Smooth muscle cell (in vitro differentiated cells): ENCODE measurements around the gene UIMC1. TPM values are rescaled to one million over a fixed set of nuclear protein-coding genes. Genes with fewer than 3 reads are reported as not detected.

ENCODE experiments used
- DNase-seq: peaks from one replicate; lab custom pipeline; 2025; ENCODE audit not compliant: unreplicated experiment; lab: John Stamatoyannopoulos, UW
- H2AFZ ChIP-seq: fragments of 200-600 bp; sonication (generic); 2 replicates; pipeline ENCODE4 v1.6.0; 2016; ENCODE audit warnings: antibody characterized with exemption, low read depth, mild to moderate bottlenecking
- H3F3A ChIP-seq: fragments of 200-600 bp; sonication (generic); 2 replicates; pipeline ENCODE4 v1.6.0; 2017; ENCODE audit warnings: antibody characterized with exemption, low read depth
- H3K27ac ChIP-seq: fragments of 200-600 bp; sonication (generic); 2 replicates; pipeline ENCODE4 v1.5.1; 2016; ENCODE audit warnings: low read depth, mild to moderate bottlenecking
- H3K27me3 ChIP-seq: fragments of 200-600 bp; sonication (generic); 2 replicates; pipeline ENCODE4 v1.6.1; 2016; ENCODE audit warnings: low read depth, mild to moderate bottlenecking
- H3K36me3 ChIP-seq: fragments of 200-600 bp; sonication (generic); 2 replicates; pipeline ENCODE4 v1.5.1; 2016; ENCODE audit warnings: low read depth
- H3K4me1 ChIP-seq: fragments of 200-600 bp; sonication (generic); 2 replicates; pipeline ENCODE4 v1.5.1; 2016; ENCODE audit warnings: low read depth
- H3K4me2 ChIP-seq: fragments of 200-600 bp; sonication (generic); 2 replicates; pipeline ENCODE4 v1.6.0; 2016; ENCODE audit warnings: mild to moderate bottlenecking
- H3K4me3 ChIP-seq: fragments of 200-600 bp; sonication (generic); 2 replicates; pipeline ENCODE4 v1.5.1; 2016; ENCODE audit warnings: mild to moderate bottlenecking
- H3K79me2 ChIP-seq: fragments of 200-600 bp; sonication (generic); 2 replicates; pipeline ENCODE4 v1.6.0; 2016; ENCODE audit warnings: low read depth, mild to moderate bottlenecking
- H3K9ac ChIP-seq: fragments of 200-600 bp; sonication (generic); 2 replicates; pipeline ENCODE4 v1.6.0; 2016; ENCODE audit warnings: low read depth
- H3K9me3 ChIP-seq: fragments of 200-600 bp; sonication (generic); replicated peaks from 2 replicates; pipeline ENCODE4 v1.5.1; 2016; ENCODE audit warnings: low read depth
- H4K20me1 ChIP-seq: fragments of 200-600 bp; sonication (generic); 2 replicates; pipeline ENCODE4 v1.6.0; 2016; ENCODE audit warnings: low read depth
- WGBS: methylation state at CpG from one replicate; pipeline ENCODE4 v1.1.7; 2016; ENCODE audit warnings: low lambda C conversion rate; 5-methylcytosine and 5-hydroxymethylcytosine counted together
- polyA plus RNA-seq: library from polyadenylated mRNA; unstranded; fragments of >200 nt; fragmentation: Nextera tagmentation; extraction: Ambion mirVana; gene quantifications from 2 replicates; pipeline ENCODE4 v1.2.1, GENCODE V29; 2016
- total RNA-seq: library from RNA; depleted of rRNA; stranded (reverse); fragments of >200 nt; gene quantifications from 2 replicates; pipeline ENCODE4 v1.2.3, GENCODE V29; 2014
- TF ChIP-seq, protein P1 (sequence below): fragments of 200-600 bp; sonication (generic); IDR thresholded peaks from 2 replicates; pipeline ENCODE4 v1.5.1; 2017; ENCODE audit warnings: borderline replicate concordance, mild to moderate bottlenecking, antibody characterized with exemption; ENCODE audit not compliant: insufficient read depth, poor library complexity, severe bottlenecking

UIMC1 gene
- total and polyA plus RNA-seq, 2 experiments from 2014 or later = 12.1 to 19.9 TPM

DNA sequence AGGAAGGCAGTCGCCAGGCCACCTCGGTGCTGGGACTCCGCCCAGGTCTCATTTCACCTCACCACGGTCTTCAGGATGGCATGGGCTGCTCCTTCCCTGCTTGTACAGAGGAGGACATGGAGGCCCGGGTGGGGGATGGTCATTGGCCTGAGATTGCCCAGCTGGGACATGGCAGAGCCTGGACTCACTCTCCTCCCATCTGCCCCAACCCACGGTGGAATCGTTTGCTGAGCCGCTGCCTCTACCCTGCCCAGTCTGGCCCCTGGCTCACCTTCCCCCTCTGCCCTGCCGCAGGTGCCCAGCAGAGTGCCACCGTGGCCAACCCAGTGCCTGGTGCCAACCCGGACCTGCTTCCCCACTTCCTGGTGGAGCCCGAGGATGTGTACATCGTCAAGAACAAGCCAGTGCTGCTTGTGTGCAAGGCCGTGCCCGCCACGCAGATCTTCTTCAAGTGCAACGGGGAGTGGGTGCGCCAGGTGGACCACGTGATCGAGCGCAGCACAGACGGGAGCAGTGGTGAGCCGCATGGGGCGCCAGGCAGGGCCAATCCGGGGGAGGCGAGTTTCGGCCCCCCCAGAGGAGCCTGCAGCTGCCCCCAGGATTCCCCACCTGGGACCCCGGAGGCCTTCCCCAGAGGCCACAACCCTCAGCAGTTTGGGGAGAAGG lies 144.1 kb downstream of the UIMC1 start:
- H3K4me3 ChIP-seq = no peak overlapping the region
- no peak overlapping the region for H3K4me2 ChIP-seq
- H3K9ac ChIP-seq = no peak overlapping the region
- no peaks in the 10 kb centered on the region for H3K79me2 ChIP-seq
- H4K20me1 ChIP-seq = no peaks in the 10 kb centered on the region
- H3K4me1 ChIP-seq = peaks cover 23% of the 10 kb centered on the region
- no peak overlapping the region for H3K27ac ChIP-seq
- DNase-seq = no peak
- 89% methylated on average over 24 of the region's 28 CpGs for whole genome bisulfite sequencing
- TF ChIP-seq, protein P1, sequence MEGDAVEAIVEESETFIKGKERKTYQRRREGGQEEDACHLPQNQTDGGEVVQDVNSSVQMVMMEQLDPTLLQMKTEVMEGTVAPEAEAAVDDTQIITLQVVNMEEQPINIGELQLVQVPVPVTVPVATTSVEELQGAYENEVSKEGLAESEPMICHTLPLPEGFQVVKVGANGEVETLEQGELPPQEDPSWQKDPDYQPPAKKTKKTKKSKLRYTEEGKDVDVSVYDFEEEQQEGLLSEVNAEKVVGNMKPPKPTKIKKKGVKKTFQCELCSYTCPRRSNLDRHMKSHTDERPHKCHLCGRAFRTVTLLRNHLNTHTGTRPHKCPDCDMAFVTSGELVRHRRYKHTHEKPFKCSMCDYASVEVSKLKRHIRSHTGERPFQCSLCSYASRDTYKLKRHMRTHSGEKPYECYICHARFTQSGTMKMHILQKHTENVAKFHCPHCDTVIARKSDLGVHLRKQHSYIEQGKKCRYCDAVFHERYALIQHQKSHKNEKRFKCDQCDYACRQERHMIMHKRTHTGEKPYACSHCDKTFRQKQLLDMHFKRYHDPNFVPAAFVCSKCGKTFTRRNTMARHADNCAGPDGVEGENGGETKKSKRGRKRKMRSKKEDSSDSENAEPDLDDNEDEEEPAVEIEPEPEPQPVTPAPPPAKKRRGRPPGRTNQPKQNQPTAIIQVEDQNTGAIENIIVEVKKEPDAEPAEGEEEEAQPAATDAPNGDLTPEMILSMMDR = no peak
- H3F3A ChIP-seq = no peaks in the 10 kb centered on the region
- peaks cover 47% of the 10 kb centered on the region for H3K27me3 ChIP-seq
- H3K9me3 ChIP-seq = no peaks in the 10 kb centered on the region
- H2AFZ ChIP-seq = no peak overlapping the region
- H3K36me3 ChIP-seq = no peaks in the 10 kb centered on the region

DNA sequence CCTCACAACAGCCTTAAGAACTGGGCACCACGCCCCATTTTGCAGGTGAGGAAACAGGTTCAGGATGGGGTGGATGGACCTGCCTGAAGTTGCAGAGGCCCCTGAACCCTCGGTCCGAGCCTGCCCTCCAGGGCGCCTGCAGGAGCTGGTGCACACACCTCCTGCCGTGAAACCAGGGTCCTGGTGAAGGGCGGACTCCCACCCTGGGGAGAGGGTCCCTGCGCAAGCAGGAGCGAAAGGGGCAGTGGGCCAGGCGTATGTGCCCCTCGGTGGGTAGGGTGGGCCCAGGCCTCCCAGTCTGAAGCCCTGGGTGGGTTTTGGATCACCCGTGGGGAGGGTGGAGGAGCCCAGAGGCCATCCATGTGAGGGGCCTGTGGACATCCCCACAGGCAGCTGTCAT lies 145.3 kb downstream of the UIMC1 start:
- H3K9me3 ChIP-seq = no peaks in the 10 kb centered on the region
- peaks cover 16% of the 10 kb centered on the region for H3K4me1 ChIP-seq
- no peak overlapping the region for H3K27ac ChIP-seq
- H3K9ac ChIP-seq = no peak overlapping the region
- H4K20me1 ChIP-seq = no peaks in the 10 kb centered on the region
- TF ChIP-seq, protein P1 = no peak
- no peak overlapping the region for H3K4me3 ChIP-seq
- no peak overlapping the region for H3K4me2 ChIP-seq
- H3F3A ChIP-seq = no peaks in the 10 kb centered on the region
- H3K79me2 ChIP-seq = no peaks in the 10 kb centered on the region
- H3K36me3 ChIP-seq = no peaks in the 10 kb centered on the region
- H3K27me3 ChIP-seq = peaks cover 38% of the 10 kb centered on the region
- WGBS = 84% methylated on average over 11 of the region's 11 CpGs
- H2AFZ ChIP-seq = no peak overlapping the region
- no peak for DNase-seq

DNA sequence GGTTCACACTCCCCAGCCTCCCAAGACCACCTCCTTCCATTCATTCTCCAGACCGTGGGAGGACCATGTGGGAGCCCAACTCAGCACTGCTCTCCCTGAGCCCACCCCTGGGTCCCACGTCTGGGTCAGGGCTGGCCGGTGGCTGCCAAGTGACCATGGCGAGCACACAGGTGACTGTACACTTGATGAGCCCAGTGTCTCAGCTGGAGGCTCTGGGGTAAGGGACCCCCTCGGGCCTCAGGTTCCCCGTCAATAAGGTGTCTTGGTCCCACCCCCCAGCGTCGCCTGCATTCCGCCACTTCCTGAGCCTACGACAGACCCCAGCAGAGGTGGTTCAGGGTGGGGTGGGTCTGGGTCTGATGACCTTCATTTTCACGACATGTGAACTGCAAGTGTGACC lies 146.2 kb downstream of the UIMC1 start:
- no peaks in the 10 kb centered on the region for H3K9me3 ChIP-seq
- no peak overlapping the region for H2AFZ ChIP-seq
- H3K27me3 ChIP-seq = peaks cover 30% of the 10 kb centered on the region
- H3K4me1 ChIP-seq = peaks cover 9% of the 10 kb centered on the region
- TF ChIP-seq, protein P1 = no peak
- no peak overlapping the region for H3K27ac ChIP-seq
- no peaks in the 10 kb centered on the region for H3K36me3 ChIP-seq
- H3K4me3 ChIP-seq = no peak overlapping the region
- no peak overlapping the region for H3K9ac ChIP-seq
- H4K20me1 ChIP-seq = no peaks in the 10 kb centered on the region
- no peak overlapping the region for H3K4me2 ChIP-seq
- 90% methylated on average over 11 of the region's 11 CpGs for WGBS
- H3F3A ChIP-seq = no peaks in the 10 kb centered on the region
- no peaks in the 10 kb centered on the region for H3K79me2 ChIP-seq
- DNase-seq = no peak

DNA sequence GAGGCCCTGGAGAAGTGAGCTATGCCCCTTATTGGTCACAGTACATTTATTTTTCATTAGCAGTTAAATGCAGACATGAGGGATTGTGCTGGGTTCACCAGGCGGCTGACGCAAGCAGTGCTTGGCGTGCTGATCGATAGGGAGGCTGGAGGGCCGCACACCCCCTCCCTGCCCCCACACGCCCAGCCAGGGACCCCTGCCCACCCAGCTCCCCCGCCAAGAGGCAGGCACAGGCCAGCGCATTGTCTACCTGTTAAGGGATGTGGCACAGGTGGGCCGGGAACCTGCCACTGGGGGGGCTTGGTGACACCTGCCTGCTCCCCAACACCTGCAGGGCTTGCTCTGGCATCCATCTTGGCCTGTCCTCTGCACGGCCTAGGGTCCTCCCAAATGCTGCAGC lies 146.7 kb downstream of the UIMC1 start:
- TF ChIP-seq, protein P1 = no peak
- Histone ChIP-seq H3K79me2 (no peaks in the 10 kb centered on the region), H3K9ac (no peak overlapping the region), H3K36me3 (no peaks in the 10 kb centered on the region), H2AFZ (no peak overlapping the region), H3K9me3 (no peaks in the 10 kb centered on the region), H3F3A (no peaks in the 10 kb centered on the region), H3K27me3 (peaks cover 32% of the 10 kb centered on the region), H3K27ac (no peak overlapping the region), H4K20me1 (no peaks in the 10 kb centered on the region), H3K4me2 (no peak overlapping the region), H3K4me3 (no peak overlapping the region), H3K4me1 (peaks cover 9% of the 10 kb centered on the region)
- 74% methylated on average over 5 of the region's 10 CpGs for WGBS
- no peak for DNase-seq
